Medulla oblongata (tissue), 1 donor: ENCODE results near the gene GAREM1.
A peak's percentile ranks its signal among the peaks of the same experiment; 100 is the strongest.
"Not testable (repeated sequence)": the region's sequence is repeated elsewhere in the genome, so short reads cannot be mapped to it uniquely, and the experiment has no call there.

ENCODE experiments used
- DNase-seq: peaks from one replicate; pipeline ENCODE4 v3.0.0-alpha.2; 2015; ENCODE audit errors: extremely low spot score

Gene GAREM1

DNA sequence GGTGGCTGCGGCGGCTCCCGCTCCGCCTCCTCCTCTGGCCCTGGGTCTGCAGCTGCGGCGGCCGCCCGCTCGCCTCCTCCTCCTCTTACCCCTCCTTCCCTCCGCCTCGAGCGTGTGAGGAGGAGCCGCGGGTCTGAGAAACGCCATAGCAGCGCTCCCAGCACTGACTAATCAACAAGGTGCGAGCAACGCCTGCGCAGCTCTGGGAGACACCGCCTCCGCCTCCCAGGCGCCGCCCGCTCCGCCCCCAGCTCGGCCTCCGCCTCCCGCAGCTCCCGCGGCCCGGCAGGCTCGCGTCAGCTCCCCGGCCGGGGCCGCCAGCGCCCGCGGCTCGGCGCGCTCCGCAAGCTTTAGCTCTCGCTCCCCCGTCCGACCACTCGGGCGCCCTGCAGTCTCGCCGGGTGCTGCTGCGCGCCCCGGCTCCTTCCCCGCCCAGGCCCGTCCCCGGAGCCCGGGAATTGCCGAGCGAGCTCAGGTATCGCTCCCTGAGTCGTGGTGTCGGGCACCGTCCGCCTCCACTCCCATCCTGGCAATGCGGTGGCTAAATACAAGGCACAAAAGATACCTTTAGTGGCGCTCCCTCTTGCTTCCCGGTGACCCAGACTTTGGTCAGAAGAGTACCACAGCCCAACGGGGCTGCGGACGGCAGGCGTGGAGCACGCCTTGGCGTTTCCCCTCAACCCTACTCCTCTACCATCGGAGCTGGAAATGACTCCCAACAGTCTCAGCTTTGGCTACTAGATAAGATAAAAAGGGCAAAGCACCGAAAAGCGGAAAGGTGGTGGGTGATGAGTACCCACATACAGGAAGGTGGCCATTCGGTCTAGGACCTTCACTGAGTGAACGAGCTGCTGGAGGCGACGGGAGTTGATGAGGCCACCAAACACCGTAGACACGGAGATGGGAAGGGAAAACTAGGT is at the start of gene GAREM1:
GAREM1 (minus strand) TSS at position 169 of the 920 bp plus-strand sequence. CDS start 454 bp downstream, outside the sequence.
- peak; percentile 98 for DNase-seq

DNA sequence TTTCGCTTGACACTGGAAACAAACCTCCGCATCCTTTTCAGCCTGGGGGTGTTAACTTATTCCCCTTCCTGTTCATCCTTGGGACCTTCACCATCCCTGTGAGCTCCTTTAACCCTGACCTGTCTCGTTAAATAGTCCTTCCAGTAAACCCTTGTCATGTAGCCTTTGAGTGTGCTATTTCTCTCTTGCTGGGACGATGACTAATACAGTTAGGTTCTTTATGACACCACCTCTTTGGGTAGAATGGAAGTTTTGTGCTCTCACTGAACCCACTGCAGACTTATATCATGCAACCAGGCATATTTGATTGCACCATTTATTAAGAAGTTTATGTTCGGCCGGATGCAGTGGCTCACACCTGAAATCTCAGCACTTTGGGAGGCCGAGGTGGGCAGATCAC is 40.5 kb upstream of the GAREM1 start:
- DNase-seq = no peak

DNA sequence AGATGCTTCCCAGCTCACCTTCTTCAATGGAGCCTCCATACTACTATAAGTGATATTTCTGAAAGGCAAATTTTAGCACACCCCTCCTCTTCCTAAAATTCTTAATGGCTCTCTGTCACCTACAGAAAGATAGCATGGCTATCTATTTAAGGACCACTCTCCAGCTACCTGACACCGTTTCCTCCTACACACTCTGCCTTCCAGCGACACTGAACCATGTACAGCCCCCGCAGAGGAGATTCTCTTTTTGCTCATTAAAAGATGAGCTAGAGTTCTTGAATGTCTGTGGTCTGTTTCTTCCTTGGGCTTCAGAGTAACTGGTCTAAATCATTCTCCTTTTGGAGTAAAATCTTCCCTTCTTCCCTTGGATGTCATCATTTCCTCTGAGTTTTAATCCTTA is 38.4 kb upstream of the GAREM1 start:
- DNase-seq = no peak

DNA sequence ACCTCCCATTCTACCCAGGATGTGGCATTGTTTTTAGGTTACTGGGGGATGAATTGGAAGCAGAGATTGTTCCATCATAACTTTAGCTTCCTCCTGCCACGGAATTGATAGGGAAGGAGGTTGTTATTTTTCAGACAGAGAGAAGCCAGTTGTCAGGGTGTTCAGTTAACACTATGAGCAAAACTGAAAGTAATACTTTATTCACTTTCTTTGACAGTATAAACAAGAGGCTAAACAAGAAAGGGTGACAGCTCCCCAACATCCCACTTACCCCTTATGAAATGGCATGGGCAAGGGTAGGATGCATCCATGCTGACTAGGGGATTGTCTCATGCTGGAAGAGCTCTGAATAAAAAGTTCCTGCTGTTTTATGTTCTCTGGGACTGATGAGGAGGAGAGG is 36.4 kb upstream of the GAREM1 start:
- DNase-seq = no peak

DNA sequence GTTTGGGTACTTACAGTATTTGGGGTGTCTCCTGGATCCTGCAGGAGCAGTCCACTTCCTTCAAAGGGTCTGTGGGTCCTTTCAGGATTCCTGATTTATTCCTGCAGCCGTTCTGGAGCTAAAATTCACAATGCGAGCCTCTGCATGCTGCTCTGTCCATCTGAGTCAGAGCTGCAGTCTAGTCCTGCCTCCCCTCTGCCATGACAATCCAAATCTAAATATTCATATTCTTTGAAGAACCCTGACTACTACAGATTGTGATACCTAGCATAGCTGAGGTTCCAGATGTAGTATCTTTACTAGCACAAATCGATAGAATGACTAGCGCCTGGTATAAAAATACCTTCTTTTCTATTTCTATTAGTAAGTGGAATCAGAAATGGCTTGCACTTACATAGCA is 31.3 kb upstream of the GAREM1 start:
- DNase-seq = no peak

DNA sequence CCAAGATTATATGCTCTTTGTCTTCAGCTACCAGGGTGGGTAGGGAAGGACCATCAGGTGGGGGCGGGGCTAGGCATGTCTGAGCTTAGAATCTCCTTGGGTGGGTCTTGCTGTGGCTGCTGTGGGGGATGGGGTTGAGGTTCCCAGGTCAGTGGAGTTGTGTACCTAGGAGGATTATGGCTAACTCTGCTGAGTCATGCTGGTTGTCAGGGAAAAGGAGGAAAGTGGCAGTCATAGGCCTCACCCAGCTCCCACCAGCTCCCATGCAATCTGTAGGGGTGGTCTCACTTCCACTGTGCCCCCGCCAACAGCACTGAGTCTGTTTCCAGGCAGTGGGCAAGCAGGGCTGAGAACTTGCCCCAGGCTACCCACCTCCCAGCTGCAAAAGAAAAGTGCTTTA is 30.6 kb upstream of the GAREM1 start:
- not testable (repeated sequence) for DNase-seq

DNA sequence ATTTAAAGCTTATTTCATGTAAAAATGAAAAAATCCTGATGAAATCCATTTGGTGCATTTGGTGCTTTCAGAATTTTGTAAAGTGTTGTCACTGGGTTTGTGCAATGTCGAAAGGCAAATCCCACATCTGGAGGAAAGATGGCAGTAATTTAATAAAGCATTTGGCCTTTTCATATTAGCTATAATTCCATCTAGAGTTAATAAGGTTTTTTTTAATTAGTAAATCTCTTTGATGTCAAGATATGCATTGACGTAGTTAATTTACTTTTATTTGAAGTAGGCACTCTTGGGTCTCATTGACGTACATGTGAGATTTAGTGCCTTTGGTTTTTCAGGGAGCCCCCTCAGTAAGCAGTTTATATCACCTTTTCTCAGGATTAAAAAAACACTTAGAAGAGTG is 12.3 kb upstream of the GAREM1 start:
- no peak for DNase-seq

DNA sequence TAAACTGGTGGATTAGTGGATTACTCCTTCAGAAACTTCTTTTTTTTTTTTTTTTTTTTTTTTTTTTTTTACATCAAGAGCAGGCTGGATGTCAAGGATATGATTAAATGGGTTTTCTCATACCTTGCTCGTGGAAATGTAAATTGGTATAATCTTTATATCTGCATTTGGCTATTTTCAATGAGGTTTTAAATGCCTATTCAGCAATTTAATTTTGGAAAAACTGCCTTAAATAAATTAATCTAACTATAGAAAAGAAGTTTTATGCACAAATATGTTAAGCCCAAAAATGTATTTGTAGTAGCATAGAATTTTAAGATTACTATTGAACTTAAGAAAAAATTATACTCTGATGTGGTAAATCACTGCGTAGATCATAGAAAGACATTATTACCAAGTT is 11.4 kb upstream of the GAREM1 start:
- DNase-seq = no peak

DNA sequence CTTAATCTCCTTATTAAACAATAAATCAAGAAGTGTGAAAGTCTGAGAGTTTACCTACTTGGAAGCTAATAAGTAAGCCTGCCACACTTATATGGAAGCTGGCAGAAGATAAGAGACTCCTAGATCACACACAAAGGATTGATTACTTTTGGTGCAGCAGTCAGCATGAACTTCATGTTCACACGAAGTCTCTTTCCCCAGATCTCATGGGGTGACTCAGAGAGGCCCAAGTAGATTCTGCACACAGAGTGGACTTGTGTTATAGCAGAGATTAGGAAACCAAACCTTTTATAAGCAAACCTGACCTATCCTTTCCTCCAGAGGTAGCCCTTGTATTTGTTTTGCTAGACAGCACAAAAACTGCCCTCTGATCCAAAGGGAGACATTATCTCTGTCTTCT is 9.9 kb upstream of the GAREM1 start:
- no peak for DNase-seq

DNA sequence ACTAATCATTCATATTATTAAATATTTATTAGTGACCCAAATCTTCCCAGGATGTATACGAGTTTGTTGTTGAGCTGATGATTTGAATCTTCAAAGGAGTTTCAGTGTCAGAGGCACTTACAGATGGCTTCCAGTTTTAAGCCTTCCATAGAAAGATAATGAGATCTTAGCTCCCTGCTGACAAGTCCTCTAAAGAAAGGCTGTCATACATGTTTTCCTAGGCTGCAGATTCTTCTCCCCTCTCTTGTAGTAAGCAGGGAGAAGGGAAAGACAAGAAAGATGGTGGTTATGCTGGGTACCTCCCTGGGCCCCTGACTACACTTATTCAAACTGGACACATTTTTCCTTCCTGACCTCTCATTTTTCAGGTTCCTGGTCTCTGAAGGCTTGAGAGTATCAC is 8.1 kb upstream of the GAREM1 start:
- no peak for DNase-seq

DNA sequence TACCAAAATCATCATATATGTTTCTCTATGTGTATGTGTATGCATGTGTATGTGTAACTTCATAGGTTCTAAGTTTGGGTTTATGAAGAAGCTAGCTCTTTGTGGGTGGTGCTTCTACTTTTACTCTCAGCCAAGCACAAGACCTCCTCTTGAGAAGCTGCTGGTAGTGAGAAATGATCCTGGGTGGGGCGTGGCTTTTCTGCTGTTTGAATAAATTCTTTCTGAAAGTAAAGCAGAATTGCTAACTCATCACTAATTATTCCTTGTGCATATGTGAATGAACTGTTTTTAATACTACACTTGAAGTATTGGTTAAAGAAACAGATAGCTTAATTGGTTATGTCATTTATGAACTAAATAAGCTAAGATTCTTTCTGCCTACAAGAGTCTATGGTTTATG is 7.6 kb upstream of the GAREM1 start:
- no peak for DNase-seq

DNA sequence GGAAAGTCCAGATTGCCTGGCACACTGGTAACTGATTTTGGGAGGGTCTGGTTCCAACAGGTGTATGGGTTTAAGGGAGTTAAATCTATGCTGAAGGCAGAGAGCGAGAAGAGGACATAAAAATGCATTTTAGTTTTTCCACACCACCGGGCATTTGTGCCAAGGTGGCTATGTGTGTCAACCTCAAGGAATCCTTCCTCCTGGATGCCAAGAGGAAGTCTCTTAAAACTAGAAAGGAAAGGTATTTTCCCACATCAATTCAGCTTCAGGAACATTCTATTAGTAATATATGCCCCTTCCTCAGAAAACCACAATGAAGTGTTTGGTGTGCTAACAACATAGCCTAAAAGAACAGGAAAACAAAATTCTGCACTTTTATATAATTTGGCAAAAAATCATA is 5.4 kb upstream of the GAREM1 start:
- no peak for DNase-seq

DNA sequence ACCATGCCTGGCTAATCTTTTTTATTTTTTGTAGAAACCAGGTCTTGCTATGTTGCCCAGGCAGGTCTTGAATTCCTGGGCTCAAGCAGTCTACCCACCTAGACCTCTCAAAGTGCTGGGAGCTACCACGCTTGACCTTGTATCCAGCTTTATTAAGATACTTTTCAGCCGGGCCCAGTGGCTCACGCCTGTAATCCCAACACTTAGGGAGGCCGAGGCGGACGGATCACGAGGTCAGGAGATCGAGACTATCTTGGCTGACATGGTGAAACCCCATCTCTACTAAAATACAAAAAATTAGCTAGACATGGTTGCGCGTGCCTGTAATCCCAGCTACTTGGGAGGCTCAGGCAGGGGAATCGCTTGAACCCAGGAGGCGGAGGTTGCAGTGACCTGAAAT is 4.4 kb upstream of the GAREM1 start:
- DNase-seq = not testable (repeated sequence)

DNA sequence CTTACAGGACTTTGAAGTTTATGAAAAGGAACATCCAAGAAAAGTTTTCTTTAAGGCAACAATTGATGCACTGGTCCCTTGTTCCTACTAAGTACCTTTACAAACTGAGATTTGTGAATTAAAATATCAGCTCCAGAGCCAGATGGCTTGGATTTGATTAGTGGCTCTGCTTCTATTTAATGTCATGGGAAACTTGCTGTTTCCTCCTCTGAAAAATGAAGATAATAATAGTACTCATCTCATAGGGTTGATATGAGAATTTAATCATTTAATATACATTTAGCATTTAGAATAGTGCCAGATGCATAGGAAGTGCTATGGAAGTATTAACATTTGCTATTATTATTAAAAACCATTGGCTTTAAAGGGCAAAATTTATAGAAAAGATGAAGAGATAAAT is 2.6 kb upstream of the GAREM1 start:
- DNase-seq = no peak

DNA sequence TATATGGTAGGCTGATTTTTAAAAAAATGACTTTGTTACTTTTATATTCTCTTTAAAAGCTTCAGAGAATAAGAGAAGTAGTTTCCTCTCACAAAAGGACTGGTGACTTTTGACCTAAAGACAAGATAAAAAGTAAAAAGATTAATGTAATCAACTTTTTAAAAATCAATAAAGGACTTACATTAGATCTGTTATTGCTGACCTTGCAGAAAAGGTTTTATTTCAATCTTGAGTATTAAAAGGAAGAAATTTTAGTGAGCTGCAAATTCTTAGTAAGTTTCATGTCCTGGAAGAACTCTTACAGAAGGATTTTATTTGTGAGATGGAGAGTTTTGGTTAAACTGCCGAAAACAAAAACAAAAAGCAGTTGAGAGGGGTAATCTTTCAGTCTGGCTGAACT is 2.2 kb upstream of the GAREM1 start:
- DNase-seq = no peak

DNA sequence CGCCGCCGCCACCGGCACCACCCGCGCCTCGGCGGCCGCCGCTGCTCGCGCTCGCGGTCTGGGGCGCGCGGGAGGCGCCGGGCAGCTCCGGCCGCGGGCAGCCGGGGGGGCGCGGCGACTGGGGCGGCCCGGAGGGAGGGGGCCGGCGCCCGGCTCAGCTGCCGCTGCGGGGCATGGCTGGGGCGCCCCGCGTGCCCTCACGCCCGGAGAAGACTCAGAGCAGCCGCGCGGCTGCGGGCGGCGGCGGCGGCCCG is 295 bp downstream of the GAREM1 start:
- DNase-seq = no peak

DNA sequence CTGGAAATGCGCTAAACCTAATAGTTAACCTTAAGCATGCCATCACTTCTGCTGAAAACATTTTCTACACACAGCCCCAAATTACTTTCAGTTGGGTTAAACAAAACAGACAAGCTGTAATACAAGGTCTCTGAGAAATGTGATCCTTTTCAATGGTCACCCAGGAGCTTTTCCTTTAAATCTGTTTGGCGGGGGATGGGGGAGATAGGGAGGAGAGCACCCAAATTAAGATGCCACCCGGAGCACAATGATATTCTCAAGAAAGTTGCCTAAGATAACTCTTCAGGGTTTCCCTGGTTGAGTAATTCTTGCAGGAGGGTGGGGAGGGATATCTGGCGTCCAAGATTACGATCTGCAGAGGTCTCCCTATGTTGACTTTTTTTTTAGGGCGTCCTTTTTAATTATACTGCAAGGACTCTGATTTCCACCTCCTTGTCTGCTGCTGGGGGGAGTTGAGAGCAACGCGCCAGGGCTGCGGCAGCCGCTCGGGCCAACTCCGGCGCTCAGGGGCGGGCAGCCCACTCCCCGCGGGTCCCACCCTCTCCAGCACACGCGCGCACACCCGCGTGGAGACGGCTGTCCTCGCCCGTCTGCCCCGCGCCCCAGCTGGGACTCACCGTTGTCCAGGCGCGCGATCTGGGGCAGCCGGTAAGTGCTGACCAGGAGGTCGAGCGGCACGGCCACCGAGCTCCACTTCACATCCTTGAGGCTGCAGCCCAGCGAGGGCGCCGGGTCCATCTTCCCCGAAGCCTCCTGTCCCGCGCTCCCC is 807 bp downstream of the GAREM1 start:
- peak; percentile 48 for DNase-seq

DNA sequence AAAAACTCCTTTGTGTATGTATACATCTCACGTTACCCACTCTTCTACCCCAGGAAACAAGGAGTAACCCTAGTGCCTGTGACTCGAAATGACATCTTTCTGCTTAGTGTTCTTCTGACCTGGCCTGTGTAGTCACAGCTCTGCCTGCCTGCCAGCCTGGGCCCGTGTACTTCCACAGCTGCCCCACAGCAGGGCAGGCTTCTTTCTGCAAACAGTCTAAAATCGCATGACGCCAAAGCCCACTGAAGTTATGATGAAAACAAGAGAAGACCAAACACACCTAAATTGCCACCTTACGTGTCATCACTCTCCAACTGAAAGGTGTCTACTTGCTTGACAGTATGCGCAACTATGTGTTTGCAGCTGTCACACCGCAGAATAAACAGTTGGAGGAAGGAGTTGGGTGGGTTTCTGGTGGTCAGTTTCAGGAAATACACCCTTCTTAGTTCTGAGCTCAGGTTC is 1.5 kb downstream of the GAREM1 start:
- DNase-seq = peak; percentile 80

DNA sequence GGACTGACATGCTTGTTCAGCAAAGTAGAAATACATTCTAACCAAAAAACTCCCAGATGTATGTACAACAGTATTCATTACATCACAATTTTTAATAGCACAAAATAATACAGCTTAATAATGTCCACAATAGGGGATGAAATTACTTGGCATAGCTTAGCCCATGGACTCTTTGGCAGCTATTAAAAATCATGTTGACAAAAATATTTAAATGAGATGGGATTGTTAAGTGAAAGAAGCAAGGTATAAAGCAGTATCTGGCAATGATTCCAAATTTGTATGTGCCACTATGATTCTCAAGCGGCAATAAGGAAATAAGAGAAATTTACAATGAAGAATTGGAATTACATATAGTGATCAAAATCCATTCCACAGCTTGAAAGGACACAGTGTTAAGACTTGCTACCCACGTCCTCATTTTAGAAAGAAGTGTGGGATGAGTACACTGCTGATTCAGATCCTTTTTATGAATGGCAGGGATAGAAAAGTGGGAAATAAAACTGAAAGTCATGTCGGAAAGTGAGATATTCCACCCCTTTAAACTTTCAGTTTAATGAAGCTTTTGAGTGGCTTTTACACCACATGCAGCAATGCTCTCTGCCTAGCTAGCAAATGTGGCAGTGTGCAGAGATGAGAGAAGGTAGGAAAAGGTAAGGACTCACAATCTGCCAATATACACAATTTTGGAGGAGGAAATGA is 2.4 kb downstream of the GAREM1 start:
- DNase-seq = peak; percentile 67

DNA sequence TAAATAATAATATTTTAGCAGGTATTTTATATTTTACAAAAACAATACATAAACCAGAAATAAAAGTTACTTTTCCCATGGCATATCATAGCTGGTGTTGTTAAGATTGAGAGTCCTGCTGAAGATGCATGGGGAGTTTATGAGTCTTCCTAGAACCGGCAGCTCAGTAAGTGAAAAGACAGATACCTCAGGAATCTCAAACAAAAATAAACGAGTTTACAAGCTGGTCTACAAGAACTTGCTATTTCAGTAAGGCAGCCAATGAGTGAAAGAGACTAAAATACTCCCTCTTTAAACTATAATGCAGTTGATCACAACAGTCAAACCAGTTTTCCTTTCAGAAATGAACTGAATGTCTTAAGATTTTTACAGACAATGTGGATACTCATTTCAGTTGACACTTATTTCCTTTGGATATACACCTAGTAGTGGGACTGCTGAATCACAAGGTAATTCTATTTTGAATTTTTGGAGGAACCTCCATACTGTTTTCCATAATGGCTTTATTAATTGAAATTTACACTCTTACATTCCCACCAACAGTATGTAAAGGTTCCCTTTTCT is 8.9 kb downstream of the GAREM1 start:
- no peak for DNase-seq

DNA sequence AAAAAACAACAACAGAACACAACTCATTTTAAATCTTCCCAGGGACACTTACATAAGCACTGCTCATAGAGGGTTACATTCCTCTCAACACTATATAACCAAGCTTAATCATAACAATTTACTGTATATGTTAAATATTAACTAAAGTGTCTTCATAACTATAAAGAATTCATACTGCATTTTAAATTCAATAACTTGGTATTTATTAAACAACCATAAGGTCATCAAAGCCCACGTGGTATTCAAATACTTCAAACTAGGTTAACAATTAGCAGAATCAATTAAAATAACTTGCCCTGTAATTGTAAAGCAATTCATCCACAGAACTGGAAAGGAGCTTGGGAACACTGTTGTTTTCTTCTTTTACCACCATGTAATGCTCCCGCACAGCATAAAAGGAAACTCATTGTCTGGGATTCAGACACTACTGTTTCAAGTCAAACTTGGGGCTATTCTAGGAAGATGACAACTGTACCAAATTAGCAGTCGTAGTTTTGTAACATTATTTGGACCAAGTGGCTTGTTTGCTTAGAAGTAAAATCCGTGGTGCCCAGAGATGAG is 10.4 kb downstream of the GAREM1 start:
- peak; percentile 75 for DNase-seq
